K562 (cell line): ENCODE data around the gene BRSK1. TPM values are rescaled to one million over a fixed set of nuclear protein-coding genes. Genes with fewer than 3 reads are reported as not detected.

Source experiments
- ATAC-seq: fragments of 200-7000 bp; cut with Tn5 transposase; 3 replicates; pipeline ENCODE4 v1.9.1; 2020; ENCODE audit warnings: moderate library complexity
- BruUV-seq: library from RNA; stranded (reverse); fragments of 400-500 nt; replicated peaks from 2 replicates; lab custom pipeline; 2021; lab: Mats Ljungman, UMichigan
- CTCF ChIA-PET: fragments of 300-600 bp; formaldehyde crosslinking; extraction: SDS; loops from one replicate; lab custom pipeline; 2021; ENCODE audit warnings: low intra/inter-chr PET ratio; lab: Yijun Ruan, JAX
- POLR2A ChIA-PET: fragments of 300-600, 350-650 bp; sonication (Branson Sonifier 250); formaldehyde crosslinking; extraction: SDS; loops from one replicate; lab custom pipeline; 2021; ENCODE audit warnings: antibody characterized with exemption, inconsistent platforms; lab: Yijun Ruan, JAX
- DNase-seq, 4 experiments: peaks; one replicate each; pipeline versions ENCODE4 v3.0.0 to v3.0.0-alpha.2; 2011 to 2018; ENCODE audit warnings: low spot score in 3 of 4, mixed read lengths in 3 of 4; ENCODE audit errors: extremely low read depth in 1 of 4
- FAIRE-seq: peaks from 2 replicates; lab custom pipeline; 2011; peaks lifted over from hg19 to GRCh38; lab: Jason Lieb, UNC
- H2AFZ ChIP-seq: 2 replicates; pipeline ENCODE4 v1.6.0; 2011; ENCODE audit warnings: low read depth, low read length, control low read depth, inconsistent platforms
- H3K27ac ChIP-seq: fragments of 200-600 bp; 3 replicates; pipeline ENCODE4 v1.8.0; 2011; ENCODE audit warnings: low read depth, mild to moderate bottlenecking, control low read depth, inconsistent platforms, low read length, moderate library complexity, mixed read lengths; ENCODE audit errors: extremely low read depth
- H3K27me3 ChIP-seq, 2 experiments: fragments of 300-600 bp in 1 of 2; 2 replicates in 1 of 2; 3 replicates in 1 of 2; pipeline versions ENCODE4 v1.6.0 to v1.8.0; 2011; ENCODE audit warnings: inconsistent platforms in 2 of 2, low read length in 2 of 2, mild to moderate bottlenecking in 1 of 2, mixed read lengths in 1 of 2, moderate library complexity in 1 of 2; ENCODE audit not compliant: control insufficient read depth in 2 of 2, insufficient read depth in 2 of 2
- H3K36me3 ChIP-seq: fragments of 300-600 bp; 3 replicates; pipeline ENCODE4 v1.8.0; 2011; ENCODE audit warnings: mild to moderate bottlenecking, low read length, inconsistent platforms; ENCODE audit not compliant: control insufficient read depth, insufficient read depth
- H3K4me1 ChIP-seq, 2 experiments: fragments of 200-600 bp in 1 of 2; replicated peaks in 1 of 2; 2 replicates in 1 of 2; 3 replicates in 1 of 2; pipeline versions ENCODE4 v1.5.1 to v1.8.0; 2011; ENCODE audit warnings: inconsistent platforms in 2 of 2, low read length in 2 of 2, mild to moderate bottlenecking in 1 of 2, mixed read lengths in 1 of 2, moderate library complexity in 1 of 2; ENCODE audit not compliant: control insufficient read depth in 2 of 2, insufficient read depth in 2 of 2
- H3K4me2 ChIP-seq: 2 replicates; pipeline ENCODE4 v1.6.1; 2011; ENCODE audit warnings: low read length, control low read depth, inconsistent platforms, mixed read lengths; ENCODE audit not compliant: insufficient read depth
- H3K4me3 ChIP-seq: fragments of 200-600 bp; sonication (generic), shearing (Covaris generic); 2 replicates; pipeline ENCODE4 v1.5.1; 2016; ENCODE audit warnings: control low read depth, inconsistent platforms
- H3K79me2 ChIP-seq: fragments of 200-600 bp; 3 replicates; pipeline ENCODE4 v1.8.0; 2011; ENCODE audit warnings: low read length, inconsistent platforms; ENCODE audit not compliant: control insufficient read depth, insufficient read depth
- H3K9ac ChIP-seq, 2 experiments: 2 replicates each; pipeline versions ENCODE4 v1.6.0 to v1.6.1; 2011; ENCODE audit warnings: low read depth in 2 of 2, low read length in 2 of 2, control low read depth in 1 of 2, inconsistent platforms in 1 of 2, mild to moderate bottlenecking in 1 of 2, mixed read lengths in 1 of 2; ENCODE audit not compliant: insufficient read depth in 1 of 2
- H3K9me1 ChIP-seq: one replicate; pipeline ENCODE4 v1.6.0; 2011; ENCODE audit warnings: inconsistent platforms, mild to moderate bottlenecking, low read length, moderate library complexity; ENCODE audit not compliant: control insufficient read depth, insufficient read depth
- H3K9me3 ChIP-seq: replicated peaks from 2 replicates; pipeline ENCODE4 v1.5.1; 2011; ENCODE audit warnings: low read depth, low read length, inconsistent platforms; ENCODE audit not compliant: control insufficient read depth, insufficient read depth
- H4K20me1 ChIP-seq: replicated peaks from 2 replicates; pipeline ENCODE4 v1.6.1; 2011; ENCODE audit warnings: low read length, inconsistent platforms, mixed read lengths; ENCODE audit not compliant: control insufficient read depth, insufficient read depth
- CEBPB ChIP-seq: fragments of 450-650 bp; IDR thresholded peaks from 2 replicates; pipeline ENCODE4 v1.6.1; 2016; ENCODE audit warnings: missing genetic modification characterization, missing compliant biosample characterization
- CEBPG ChIP-seq, 3 experiments: fragments of 200-800 bp in 1 of 3; sonication (Bioruptor generic) in 1 of 3; sonication (generic) in 1 of 3; formaldehyde crosslinking in 1 of 3; IDR thresholded peaks in 2 of 3; conservative IDR thresholded peaks in 1 of 3; 2 replicates each; pipeline versions ENCODE4 v1.6.1 to v1.8.0; 2016 to 2022; ENCODE audit warnings: missing compliant biosample characterization in 2 of 3, missing genetic modification characterization in 2 of 3, mild to moderate bottlenecking in 1 of 3, missing genetic modification reagents in 1 of 3
- ETV6 ChIP-seq, 3 experiments: fragments of 150-350 bp in 1 of 3; sonication (generic) in 1 of 3; formaldehyde crosslinking in 1 of 3; IDR thresholded peaks; 2 replicates each; pipeline versions ENCODE4 v1.6.1 to v1.8.0; 2014 to 2022; ENCODE audit warnings: borderline replicate concordance in 2 of 3, low read depth in 2 of 3, antibody characterized with exemption in 1 of 3, low read length in 1 of 3, mild to moderate bottlenecking in 1 of 3, missing genetic modification reagents in 1 of 3
- WGBS: fragments of 100-300 bp; shearing (Covaris generic); methylation state at CpG from one replicate; pipeline ENCODE4 v1.1.6; 2016; ENCODE audit warnings: low coverage, mixed read lengths; ENCODE audit not compliant: insufficient coverage; ENCODE audit errors: missing lambda C conversion rate; 5-methylcytosine and 5-hydroxymethylcytosine counted together
- in situ Hi-C: fragments of 300-500 bp; cut with MboI; formaldehyde crosslinking; loops from 4 replicates; pipeline ENCODE4 v1.15.0; 2018; ENCODE audit warnings: inconsistent platforms, mixed read lengths
- intact Hi-C: fragments of 100-400 bp; cut with micrococcal nuclease; formaldehyde crosslinking; loops from 2 replicates; pipeline ENCODE4 v1.14.2; 2022
- polyA plus RNA-seq, 8 experiments: library from polyadenylated mRNA; depleted of rRNA in 4 of 8; stranded (reverse) in 5 of 8; unstranded in 3 of 8; fragments of >200 nt; fragmentation: Nextera tagmentation in 2 of 8; fragmentation: Illumina TruSeq in 1 of 8; extraction: Ambion mirVana in 2 of 8; extraction: Trizol in 1 of 8; gene quantifications; 2 replicates each; pipeline versions ENCODE4 v1.2.1 to v1.2.3, GENCODE V29; 2011 to 2014; ENCODE audit warnings: inconsistent platforms in 1 of 8, missing spikeins in 1 of 8
- total RNA-seq, 7 experiments: library from RNA; depleted of rRNA in 6 of 7; stranded (reverse); fragments of >200 nt in 6 of 7; fragmentation: Illumina TruSeq in 2 of 7; extraction: Trizol in 2 of 7; gene quantifications; 2 replicates each; pipeline versions ENCODE4 v1.2.1 to v1.2.3, GENCODE V29; 2011 to 2021; ENCODE audit warnings: low replicate concordance in 1 of 7

BRSK1 gene
- total and polyA plus RNA-seq, 9 of the 15 experiments (the other 6 are each of a cell fraction or from before 2014, with no cell fraction given), result 1.7 to 9.3 (median 3.8) TPM; not detected in 2

GRCh38 chr19:55275851-55276719, 7.7 kb upstream of the BRSK1 start:
- Histone ChIP-seq H3K27ac (no peak overlapping the region), H3K4me1 (peaks cover 12 to 19% of the 10 kb centered on the region in 2 experiments), H4K20me1 (no peaks in the 10 kb centered on the region), H3K4me2 (no peak overlapping the region), H3K9me3 (no peaks in the 10 kb centered on the region), H3K9ac (no peak overlapping the region), H3K36me3 (peaks cover 40% of the 10 kb centered on the region; the same call in 2 of the 3 replicates), H3K4me3 (no peak overlapping the region), H3K9me1 (no peaks in the 10 kb centered on the region), H3K27me3 (no peaks in the 10 kb centered on the region), H3K79me2 (peaks cover 12% of the 10 kb centered on the region), H2AFZ (no peak overlapping the region)
- intact Hi-C loops (no loop called here), in situ Hi-C loops (no loop called here)
- DNase-seq, result no peak
- TF ChIP-seq CEBPG (CRISPR knock-in tag; IDR thresholded peaks at IDR 0.05) (no peak), CEBPG (tag; conservative IDR thresholded peaks at IDR 0.05 in 1 of 2, IDR thresholded peaks at IDR 0.05 in 1 of 2) (0 out of 4 replicates have a peak, but pooled peaks of 1 of the 2 experiments have one; percentile 12), CEBPB (tag) (peak; percentile 27; the same call in 1 of the 2 replicates), ETV6 (IDR thresholded peaks at IDR 0.05; ENCODE audit: borderline replicate concordance in 1 of 2, low read depth in 2 of 2, low read length in 1 of 2) (no peak), ETV6 (CRISPR knock-in tag; IDR thresholded peaks at IDR 0.05; ENCODE audit: borderline replicate concordance) (no peak)
- FAIRE-seq, result no peak
- WGBS, result 79% methylated on average over 17 of the region's 17 CpGs
- ChIA-PET CTCF (no interaction called here), POLR2A (interaction anchor here (1.1 kb wide), 1 partner anchor 132 kb away, joined by 3 read pairs; the partner anchor contains the start of gene UBE2S)
- BruUV-seq, result no TSS peak
- ATAC-seq, result no peak
